Raji (cell line): ENCODE data around the gene ARF5.

Source experiments
- POLR2A ChIP-seq: IDR thresholded peaks from 2 replicates; pipeline ENCODE4 v1.6.1; 2011; ENCODE audit warnings: low read depth, low read length, control low read depth; ENCODE audit not compliant: insufficient read depth

The ARF5 gene

GRCh38 chr7:127588019-127588696 is at the start of gene ARF5:
ARF5 (plus strand) TSS chr7:127588411; CDS start chr7:127588499, 88 bp downstream.
- peak; percentile 68 for TF ChIP-seq POLR2A

DNA sequence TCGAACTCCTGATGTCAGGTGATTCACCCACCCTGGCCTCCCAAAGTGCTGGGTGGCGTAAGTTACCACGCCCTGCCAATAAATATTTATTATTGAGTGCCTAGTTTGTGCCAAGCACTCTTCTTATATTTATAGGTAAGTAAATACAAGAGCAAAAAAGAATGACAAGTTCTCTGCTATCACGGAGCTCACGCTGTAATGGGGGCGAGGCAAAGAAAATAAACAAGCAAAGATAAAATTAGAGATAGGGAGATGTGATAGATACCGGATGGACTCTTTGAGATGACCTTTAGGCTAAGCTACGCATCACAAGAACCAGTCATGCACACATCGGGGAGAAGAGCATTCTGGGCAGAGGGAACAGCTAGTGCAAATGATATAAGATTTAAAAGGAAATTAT is 49.1 kb upstream of the ARF5 start:
- TF ChIP-seq POLR2A: no peak

DNA sequence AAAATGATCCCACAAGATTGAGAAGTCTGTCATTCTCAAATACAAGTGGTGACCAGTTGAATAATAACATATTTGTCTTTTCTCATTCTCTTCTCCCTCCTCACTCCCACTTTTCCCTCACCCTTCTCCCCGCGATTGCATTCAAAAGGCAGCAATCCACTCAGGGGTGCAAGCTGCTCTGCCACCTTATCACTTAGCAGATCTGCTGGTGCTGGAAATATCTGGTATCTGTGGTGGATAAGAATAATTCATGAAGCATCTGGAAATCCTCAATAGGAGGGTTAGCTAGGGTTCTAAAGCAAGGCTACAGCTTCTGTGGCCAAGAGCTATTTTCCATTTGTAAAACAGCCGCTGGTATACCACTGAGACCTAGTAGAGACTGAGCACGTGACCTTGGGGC is 46.7 kb upstream of the ARF5 start:
- no peak for TF ChIP-seq POLR2A

DNA sequence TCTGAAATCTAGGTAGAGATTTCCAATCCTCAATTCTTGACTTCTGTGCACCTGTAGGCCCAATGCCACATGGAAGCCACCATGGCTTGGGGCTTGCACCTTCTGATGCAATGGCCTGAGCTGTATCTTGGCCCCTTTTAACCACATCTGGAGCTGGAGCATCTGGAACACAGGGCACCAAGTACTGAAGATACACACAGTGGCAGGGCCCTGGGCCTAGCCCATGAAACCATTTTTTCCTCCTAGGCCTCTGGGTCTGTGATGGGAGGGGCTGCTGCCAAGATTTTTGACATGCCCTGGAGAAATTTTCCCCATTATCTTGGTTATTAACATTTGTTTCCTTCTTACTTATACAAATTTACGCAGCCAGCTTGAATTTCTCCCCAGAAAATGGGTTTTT is 41.9 kb upstream of the ARF5 start:
- TF ChIP-seq POLR2A: no peak

DNA sequence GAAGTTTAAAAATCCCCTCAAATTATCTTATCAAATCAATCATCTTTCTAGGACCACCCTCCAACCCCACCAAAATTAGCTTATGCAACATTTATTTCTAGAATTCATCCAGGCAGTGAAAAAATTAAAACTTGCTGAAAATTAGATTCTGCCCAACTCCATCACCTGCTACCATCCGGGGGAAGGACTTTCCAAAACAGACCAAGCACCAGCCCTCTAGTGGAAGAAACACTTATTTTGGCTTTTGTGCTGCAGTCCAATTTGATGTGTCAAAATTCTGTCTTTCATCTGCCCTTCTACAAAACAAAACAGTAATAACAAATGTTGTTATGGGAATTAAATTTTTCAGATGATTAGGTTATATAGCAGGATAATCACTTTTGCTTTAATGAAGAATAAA is 38.0 kb upstream of the ARF5 start:
- TF ChIP-seq POLR2A: no peak

GRCh38 chr7:127551941-127552340 is 36.3 kb upstream of the ARF5 start:
- no peak for TF ChIP-seq POLR2A

- no peak for TF ChIP-seq POLR2A
These were observed 31.8 kb upstream of the ARF5 start for GRCh38 chr7:127556404-127556803.

- no peak for TF ChIP-seq POLR2A
These were observed 30.4 kb upstream of the ARF5 start for GRCh38 chr7:127557803-127558202.

DNA sequence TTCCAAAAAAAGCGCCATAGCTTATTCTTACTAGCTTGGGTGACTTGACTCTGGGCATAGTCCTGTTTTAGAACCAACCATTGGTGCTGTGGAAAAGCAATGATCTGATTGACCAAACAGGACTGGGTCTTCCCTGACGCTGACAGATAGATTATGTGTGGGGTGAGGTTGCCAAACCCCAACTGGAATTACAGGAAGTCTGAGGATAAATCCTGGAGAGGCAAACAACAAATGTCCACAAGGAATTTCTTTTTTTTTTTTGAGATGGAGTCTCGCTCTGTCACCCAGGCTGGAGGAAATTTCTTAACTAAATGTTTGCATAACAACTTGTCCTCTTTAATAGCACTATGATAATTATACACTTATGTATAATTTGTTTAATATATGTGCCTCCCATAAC is 22.0 kb upstream of the ARF5 start:
- TF ChIP-seq POLR2A: no peak

DNA sequence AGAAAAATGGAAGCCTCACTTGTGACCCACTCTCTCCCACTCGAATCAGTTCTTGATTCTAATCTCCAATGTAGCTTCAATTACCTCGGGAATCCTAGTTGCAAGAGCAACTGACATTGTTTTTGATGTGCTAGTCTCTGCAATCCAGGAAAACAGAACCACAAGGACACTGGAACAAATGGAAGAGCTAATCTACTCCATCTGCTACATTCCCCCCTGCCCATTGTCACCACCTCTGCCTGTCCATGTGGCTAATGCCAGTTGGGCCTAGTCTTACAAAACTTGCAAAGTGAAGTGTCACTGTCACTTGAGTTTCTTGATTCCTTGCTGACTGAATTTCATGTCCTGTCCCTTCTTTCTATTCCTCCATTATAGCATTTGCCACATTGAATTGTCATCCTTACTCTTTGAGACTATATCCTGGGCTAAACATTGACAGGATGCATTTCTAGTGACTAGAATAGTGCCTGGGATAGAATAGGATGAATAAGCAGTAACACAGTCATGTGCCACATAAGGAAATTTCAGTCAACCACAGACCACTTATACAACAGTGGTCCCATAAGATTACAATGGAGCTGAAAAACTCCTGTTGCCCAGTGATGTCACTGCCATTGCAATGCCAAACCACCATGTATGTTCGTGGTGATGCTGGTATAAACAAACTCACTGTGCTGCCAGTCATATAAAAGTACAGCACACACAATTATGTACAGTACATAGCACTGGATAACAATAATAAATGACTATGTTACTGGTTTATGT is 16.3 kb upstream of the ARF5 start:
- TF ChIP-seq POLR2A: no peak

- no peak for TF ChIP-seq POLR2A
These were observed 10.1 kb upstream of the ARF5 start for GRCh38 chr7:127578036-127578684.

DNA sequence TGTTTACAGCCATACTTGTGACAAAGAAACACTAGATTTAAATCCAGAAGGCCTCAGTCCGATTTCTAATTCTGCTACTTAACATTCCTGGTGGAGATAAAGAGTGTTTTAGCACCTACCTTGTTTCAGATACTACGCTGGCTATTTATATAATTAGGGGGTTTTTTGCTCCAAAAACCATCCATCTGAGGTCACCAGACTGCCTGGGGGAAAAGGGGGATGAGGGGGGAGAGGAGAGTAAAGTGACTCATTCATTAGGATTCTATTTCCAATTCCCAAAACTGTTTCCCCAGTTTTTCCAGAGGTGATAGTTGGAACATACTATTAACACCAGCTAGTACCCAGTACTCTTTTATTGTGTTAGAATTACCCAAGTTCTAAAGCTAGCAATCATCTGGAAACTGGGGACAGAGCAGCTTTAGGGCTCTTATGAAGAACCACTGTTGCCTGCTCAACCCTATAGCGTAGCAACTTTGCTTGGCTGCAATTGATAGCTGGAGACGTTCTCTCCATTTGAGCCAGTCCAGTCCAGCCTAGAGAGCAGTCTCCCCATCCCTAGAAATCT is 9.4 kb upstream of the ARF5 start:
- TF ChIP-seq POLR2A: no peak

- no peak for TF ChIP-seq POLR2A
These were observed 7.6 kb upstream of the ARF5 start for GRCh38 chr7:127580612-127581011.

- no peak for TF ChIP-seq POLR2A
These were observed 6.5 kb upstream of the ARF5 start for GRCh38 chr7:127581716-127582115.

- no peak for TF ChIP-seq POLR2A
These were observed 5.8 kb upstream of the ARF5 start for GRCh38 chr7:127582361-127582760.

GRCh38 chr7:127584648-127585043 is 3.6 kb upstream of the ARF5 start:
- TF ChIP-seq POLR2A: no peak
